Muscle layer of colon (tissue), 2 donors: ENCODE results near the gene STOX1.
"Not testable (repeated sequence)": the region's sequence is repeated elsewhere in the genome, so short reads cannot be mapped to it uniquely, and the experiment has no call there.

Source experiments
- H3K27ac ChIP-seq: one replicate; pipeline ENCODE4 v1.7.0; 2013; ENCODE audit warnings: low read depth, mild to moderate bottlenecking, low read length, moderate library complexity
- H3K27me3 ChIP-seq, 2 donors: one replicate each; pipeline ENCODE4 v1.7.0; 2013; ENCODE audit warnings: low read length in 2 of 2, mild to moderate bottlenecking in 2 of 2; ENCODE audit not compliant: insufficient read depth in 2 of 2, control insufficient read depth in 1 of 2
- H3K36me3 ChIP-seq: one replicate; pipeline ENCODE4 v1.7.0; 2013; ENCODE audit warnings: mild to moderate bottlenecking, low read length; ENCODE audit not compliant: insufficient read depth
- H3K4me1 ChIP-seq: one replicate; pipeline ENCODE4 v1.7.0; 2013; ENCODE audit warnings: mild to moderate bottlenecking, low read length; ENCODE audit not compliant: insufficient read depth
- H3K4me3 ChIP-seq, 2 donors: one replicate each; pipeline ENCODE4 v1.7.0; 2013; ENCODE audit warnings: low read length in 2 of 2, low read depth in 1 of 2, mild to moderate bottlenecking in 1 of 2, moderate library complexity in 1 of 2
- H3K9ac ChIP-seq: one replicate; pipeline ENCODE4 v1.7.0; 2013; ENCODE audit warnings: low read length
- H3K9me3 ChIP-seq: one replicate; pipeline ENCODE4 v1.7.0; 2013; ENCODE audit warnings: mild to moderate bottlenecking, low read length
- donor health status: abdominal sarcoma.
- donor health status: Adenocarcinoma of cecum.

The STOX1 gene

DNA sequence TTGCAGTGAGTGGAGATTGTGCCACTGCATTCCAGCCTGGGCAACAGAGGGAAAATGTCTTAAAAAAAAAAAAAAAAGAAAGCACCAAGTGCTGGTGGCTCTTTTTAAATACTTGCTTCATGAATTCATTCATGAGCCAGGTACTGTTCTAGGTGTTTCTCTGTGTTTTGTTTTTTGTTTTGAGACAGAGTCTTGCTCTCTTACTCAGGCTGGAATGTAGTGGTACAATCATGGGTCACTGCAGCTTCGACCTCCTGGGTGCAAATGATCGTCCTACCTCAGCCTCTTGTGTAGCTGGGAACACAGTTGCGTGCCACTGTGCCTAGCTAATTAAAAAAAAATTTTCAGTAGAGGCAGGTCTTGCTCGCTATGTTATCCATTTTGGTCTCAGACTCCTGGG is 5.3 kb downstream of the STOX1 start:
- Histone ChIP-seq H3K9me3 (no peaks in the 10 kb centered on the region), H3K27me3 (no peaks in the 10 kb centered on the region)

DNA sequence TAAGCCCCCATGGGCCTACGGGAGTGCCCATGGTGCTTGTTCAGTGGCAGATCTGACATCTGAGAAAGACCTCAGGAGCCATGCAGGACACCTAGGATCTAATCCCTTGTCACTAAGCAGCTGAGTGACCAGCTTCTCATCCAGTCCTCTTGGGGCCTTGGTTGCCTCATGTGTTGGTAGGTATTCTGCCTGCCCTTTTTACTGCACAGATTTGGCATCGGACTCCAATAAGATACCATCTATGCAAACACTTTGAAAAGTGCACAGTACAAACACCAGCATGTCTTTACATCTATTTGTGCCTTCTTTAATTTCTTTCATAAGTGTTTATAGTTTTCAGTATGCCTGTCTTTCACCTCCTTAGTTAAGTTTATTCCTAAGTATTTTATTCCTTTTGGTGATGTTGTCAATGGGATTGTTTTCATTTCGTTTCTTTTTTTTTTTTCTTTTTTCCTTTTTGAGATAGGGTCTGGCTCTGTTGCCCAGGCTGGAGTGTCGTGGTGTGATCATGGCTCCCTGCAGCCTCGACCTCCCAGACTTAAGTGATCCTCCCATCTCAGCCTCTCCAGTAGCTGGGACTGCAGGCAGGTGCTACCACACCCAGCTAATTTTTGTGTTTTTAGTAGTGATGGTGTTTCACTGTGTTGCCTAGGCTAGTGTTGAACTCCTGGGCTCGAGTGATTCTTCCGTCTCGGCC is 10.4 kb downstream of the STOX1 start:
- H3K27me3 ChIP-seq, result no peaks in the 10 kb centered on the region
- H3K4me3 ChIP-seq, result no peak overlapping the region
- no peaks in the 10 kb centered on the region for H3K9me3 ChIP-seq
- H3K4me1 ChIP-seq, result no peaks in the 10 kb centered on the region
- H3K36me3 ChIP-seq, result no peaks in the 10 kb centered on the region
- no peak overlapping the region for H3K9ac ChIP-seq
- H3K27ac ChIP-seq, result no peak overlapping the region

More for the DNA sequence above, 5.3 kb downstream of the STOX1 start:
- no peak overlapping the region for H3K27ac ChIP-seq
- no peak overlapping the region for H3K9ac ChIP-seq
- no peaks in the 10 kb centered on the region for H3K36me3 ChIP-seq
- no peaks in the 10 kb centered on the region for H3K4me1 ChIP-seq
- no peak overlapping the region for H3K4me3 ChIP-seq

DNA sequence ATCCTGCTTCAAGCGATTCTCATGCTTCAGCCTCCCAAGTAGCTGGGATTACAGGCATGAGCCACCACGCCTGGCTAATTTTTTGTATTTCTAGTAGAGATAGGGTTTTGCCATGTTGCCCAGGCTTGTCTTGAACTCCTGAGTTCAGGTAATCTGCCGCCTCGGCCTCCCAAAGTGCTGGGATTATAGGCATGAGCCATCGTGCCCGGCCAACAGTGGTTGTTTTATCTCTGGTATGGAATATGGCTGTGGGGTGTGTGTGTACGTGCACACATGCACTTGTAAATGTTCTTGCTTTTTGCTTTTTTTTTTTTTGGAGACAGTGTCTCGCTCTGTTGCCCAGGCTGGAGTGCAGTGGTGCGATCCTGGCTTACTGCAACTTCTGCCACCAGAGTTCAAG is 13.3 kb downstream of the STOX1 start:
- not testable (repeated sequence) for H3K9me3 ChIP-seq, H3K27ac ChIP-seq, H3K36me3 ChIP-seq, H3K27me3 ChIP-seq, H3K4me3 ChIP-seq, H3K4me1 ChIP-seq, H3K9ac ChIP-seq

DNA sequence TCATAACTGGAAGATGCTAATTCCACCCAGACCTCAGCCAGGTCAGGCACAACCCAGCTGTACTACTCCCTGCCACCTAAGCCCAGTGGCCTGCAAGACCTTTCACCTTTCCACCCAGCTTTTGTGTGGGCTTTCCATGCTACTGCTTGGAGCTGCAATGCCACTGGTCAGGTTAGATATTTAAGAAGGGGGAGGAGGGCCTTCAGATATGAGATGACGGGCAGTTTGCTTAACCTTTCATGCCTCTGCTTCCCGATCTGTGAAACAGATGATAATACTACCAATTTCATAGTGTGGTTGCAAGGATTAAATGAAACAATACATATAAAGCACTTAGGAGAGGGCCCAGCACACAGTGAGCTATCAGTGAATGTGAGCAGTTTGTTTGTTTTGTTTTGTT is 20.9 kb downstream of the STOX1 start:
- no peak overlapping the region for H3K9ac ChIP-seq
- no peak overlapping the region for H3K4me3 ChIP-seq

DNA sequence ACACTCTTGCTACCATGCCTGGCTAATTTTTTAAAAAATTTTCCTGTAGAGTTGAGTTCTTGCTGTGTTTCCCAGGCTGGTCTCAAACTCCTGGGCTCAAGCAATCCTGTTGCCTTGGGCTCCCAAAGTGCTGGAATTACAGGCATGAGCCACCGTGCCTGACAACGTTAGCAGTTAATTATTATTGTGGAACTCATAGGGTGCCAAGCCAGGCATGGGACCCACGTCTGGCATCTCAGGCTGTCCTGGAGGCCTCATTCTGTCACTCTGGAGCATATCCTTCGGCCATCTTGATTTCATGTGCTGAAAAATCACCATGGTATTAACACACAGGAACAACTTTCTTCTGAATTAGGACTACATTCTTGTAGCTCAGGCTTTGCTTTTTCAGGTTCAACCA is 21.5 kb downstream of the STOX1 start:
- H3K9ac ChIP-seq, result no peak overlapping the region
- no peaks in the 10 kb centered on the region for H3K36me3 ChIP-seq
- no peak overlapping the region for H3K27ac ChIP-seq
- no peaks in the 10 kb centered on the region for H3K4me1 ChIP-seq
- H3K27me3 ChIP-seq, result no peaks in the 10 kb centered on the region
- H3K9me3 ChIP-seq, result no peaks in the 10 kb centered on the region
- no peak overlapping the region for H3K4me3 ChIP-seq

More for the DNA sequence above, 20.9 kb downstream of the STOX1 start:
- Histone ChIP-seq H3K27ac (no peak overlapping the region), H3K4me1 (no peaks in the 10 kb centered on the region), H3K36me3 (no peaks in the 10 kb centered on the region), H3K9me3 (no peaks in the 10 kb centered on the region), H3K27me3 (no peaks in the 10 kb centered on the region)

DNA sequence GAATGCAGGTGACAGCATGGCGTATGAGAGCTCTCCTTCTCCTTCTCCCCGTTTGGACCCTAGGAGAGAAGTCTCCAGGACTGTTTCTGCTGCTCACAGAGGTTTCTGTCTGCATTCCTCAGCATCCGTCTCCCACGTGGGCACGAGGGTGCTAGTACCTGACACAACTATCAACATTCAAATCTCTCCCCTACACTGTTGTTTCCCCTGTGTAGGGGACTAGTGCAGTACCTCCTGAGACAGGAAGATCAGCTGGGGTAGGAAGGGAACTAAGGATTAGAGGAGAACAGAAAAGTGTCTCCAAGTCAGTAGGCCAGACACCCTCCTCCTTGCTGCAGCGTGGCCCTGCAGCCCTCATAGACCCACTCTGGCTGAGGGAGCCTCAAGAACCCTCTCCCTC is 29.0 kb downstream of the STOX1 start:
- H3K27me3 ChIP-seq, result no peaks in the 10 kb centered on the region
- H3K9me3 ChIP-seq, result peaks cover 3% of the 10 kb centered on the region
- no peak overlapping the region for H3K9ac ChIP-seq
- H3K36me3 ChIP-seq, result no peaks in the 10 kb centered on the region
- no peak overlapping the region for H3K4me3 ChIP-seq
- peaks cover 4% of the 10 kb centered on the region for H3K4me1 ChIP-seq
- no peak overlapping the region for H3K27ac ChIP-seq

DNA sequence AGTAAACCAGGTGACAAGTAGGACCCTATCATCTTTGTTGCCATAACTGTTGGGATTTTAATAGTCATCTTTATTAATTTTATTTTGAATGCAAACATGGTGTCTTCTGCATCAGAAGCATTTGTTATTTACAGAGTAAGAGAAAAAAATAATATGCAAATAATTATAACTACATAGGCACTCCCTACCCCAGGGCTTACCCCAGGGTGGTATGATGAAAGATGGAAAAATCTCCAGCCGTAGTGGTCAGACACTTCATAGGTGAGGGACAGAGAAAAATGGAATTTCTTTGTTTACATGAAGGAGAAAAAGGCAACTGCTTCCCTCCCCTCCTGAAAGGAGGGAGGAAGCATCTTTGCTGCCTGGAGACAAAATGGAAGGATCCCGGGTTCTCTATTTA is 29.7 kb downstream of the STOX1 start:
- Histone ChIP-seq H3K4me3 (no peak overlapping the region), H3K9ac (no peak overlapping the region), H3K36me3 (no peaks in the 10 kb centered on the region), H3K27me3 (no peaks in the 10 kb centered on the region), H3K27ac (no peak overlapping the region), H3K4me1 (peaks cover 4% of the 10 kb centered on the region), H3K9me3 (peaks cover 9% of the 10 kb centered on the region)

DNA sequence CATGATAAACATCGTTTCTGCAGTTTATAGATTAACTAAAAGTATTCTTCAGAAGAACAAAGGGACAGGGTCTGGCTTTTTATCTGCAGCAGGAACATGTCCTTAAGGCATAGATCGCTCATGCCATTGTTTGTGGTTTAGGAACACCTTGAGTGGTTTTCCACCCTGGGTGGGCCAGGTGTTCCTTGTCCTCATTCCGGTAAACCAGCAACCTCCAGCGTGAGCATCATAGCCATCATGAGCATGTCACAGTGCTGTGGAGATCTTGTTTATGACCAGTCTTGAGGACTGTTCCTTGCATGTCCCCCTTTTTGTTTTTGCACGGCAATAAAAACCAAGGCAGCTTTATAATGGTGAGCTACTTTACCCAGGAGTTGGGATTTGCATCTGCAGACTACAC is 33.9 kb downstream of the STOX1 start:
- H3K4me1 ChIP-seq, result peaks cover 4% of the 10 kb centered on the region
- H3K9ac ChIP-seq, result no peak overlapping the region
- no peaks in the 10 kb centered on the region for H3K27me3 ChIP-seq
- H3K9me3 ChIP-seq, result peaks cover 9% of the 10 kb centered on the region
- no peak overlapping the region for H3K27ac ChIP-seq
- no peaks in the 10 kb centered on the region for H3K36me3 ChIP-seq
- H3K4me3 ChIP-seq, result no peak overlapping the region

DNA sequence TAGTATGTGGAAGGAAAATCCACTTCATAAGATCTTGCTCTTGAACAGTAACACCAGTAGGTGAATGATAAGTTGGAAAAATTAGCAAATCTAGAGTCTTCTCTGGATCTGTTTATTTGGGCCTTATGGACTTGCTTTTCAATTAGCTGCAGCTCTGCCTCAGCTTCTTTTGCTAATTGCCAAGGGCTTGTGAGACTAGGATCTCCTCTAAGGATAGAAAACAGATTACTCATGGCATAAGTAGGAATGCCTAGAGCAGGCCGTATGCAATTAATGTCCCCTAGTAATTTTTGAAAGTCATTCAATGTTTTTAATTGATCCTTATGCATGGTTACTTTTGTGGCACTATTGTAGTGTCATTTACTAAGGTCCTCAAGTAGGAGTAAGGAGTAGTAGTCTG is 37.3 kb downstream of the STOX1 start:
- peaks cover 9% of the 10 kb centered on the region for H3K9me3 ChIP-seq
- H3K4me1 ChIP-seq, result no peaks in the 10 kb centered on the region
- H3K36me3 ChIP-seq, result no peaks in the 10 kb centered on the region
- H3K9ac ChIP-seq, result no peak overlapping the region
- no peaks in the 10 kb centered on the region for H3K27me3 ChIP-seq
- no peak overlapping the region for H3K4me3 ChIP-seq
- H3K27ac ChIP-seq, result no peak overlapping the region

DNA sequence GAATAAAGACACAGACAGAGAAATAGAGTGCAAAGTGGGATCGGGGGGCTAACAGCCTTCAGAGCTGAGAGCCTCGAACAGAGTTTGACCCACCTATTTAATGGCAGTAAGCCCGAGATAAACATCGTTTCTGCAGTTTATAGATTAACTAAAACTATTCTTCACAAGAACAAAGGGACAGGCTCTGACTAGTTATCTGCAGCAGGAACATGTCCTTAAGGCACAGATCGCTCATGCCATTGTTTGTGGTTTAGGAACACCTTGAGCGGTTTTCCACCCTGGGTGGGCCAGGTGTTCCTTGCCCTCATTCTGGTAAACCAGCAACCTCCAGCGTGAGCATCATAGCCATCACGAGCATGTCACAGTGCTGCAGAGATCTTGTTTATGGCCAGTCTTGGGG is 40.8 kb downstream of the STOX1 start:
- not testable (repeated sequence) for H3K27ac ChIP-seq, H3K9me3 ChIP-seq, H3K27me3 ChIP-seq, H3K36me3 ChIP-seq, H3K4me1 ChIP-seq, H3K9ac ChIP-seq, H3K4me3 ChIP-seq

DNA sequence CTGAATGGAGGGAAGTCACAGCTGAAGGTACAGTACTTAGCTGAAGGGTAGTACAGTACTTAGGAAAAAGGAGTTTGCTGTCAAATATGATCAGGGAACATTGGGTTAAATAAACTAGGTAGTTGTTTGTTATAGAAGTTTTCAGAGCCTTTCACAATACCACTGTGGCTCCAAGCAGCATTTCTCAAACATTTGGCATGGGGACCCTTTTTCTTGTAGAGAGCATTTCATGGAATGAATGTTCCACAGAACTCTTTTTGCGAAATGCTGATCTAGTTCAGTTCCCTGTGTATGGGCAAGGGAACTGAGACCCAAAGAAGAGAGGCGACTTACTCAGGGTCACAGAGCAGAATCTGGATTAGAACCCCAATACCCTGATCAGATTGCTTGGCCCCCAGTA is 42.3 kb downstream of the STOX1 start:
- Histone ChIP-seq H3K4me1 (peaks cover 5% of the 10 kb centered on the region), H3K4me3 (no peak overlapping the region), H3K9ac (no peak overlapping the region), H3K9me3 (no peaks in the 10 kb centered on the region), H3K27me3 (no peaks in the 10 kb centered on the region), H3K27ac (no peak overlapping the region), H3K36me3 (no peaks in the 10 kb centered on the region)

DNA sequence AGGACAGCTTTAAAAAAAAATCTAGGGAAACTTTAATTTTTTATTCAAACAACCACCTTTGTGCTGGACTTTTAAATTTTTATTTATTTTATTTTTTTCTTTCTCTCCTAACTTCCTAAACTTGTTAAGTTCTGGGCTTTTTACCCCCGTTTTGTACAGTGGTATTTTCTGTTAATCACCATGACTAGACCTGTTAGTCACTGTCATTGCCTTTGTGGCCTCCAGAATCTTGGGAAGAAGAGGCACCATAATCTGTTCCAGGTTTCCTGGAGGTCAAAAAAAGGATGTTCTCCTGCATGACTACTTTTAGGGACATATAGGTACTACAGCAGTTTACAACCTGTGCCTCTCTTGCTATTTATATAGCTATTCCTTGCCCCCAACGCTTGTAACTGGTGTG is 42.7 kb downstream of the STOX1 start:
- Histone ChIP-seq H3K4me1 (peaks cover 5% of the 10 kb centered on the region), H3K27me3 (no peaks in the 10 kb centered on the region), H3K27ac (no peak overlapping the region), H3K9me3 (no peaks in the 10 kb centered on the region), H3K4me3 (no peak overlapping the region), H3K36me3 (no peaks in the 10 kb centered on the region), H3K9ac (no peak overlapping the region)
